ENCODE results near the gene CFDP1.

The CFDP1 gene

GRCh38 chr16:75315539-75316306, 117.6 kb downstream of the CFDP1 start:
- DNase-seq (ENCODE audit: low read depth) = no peak
- H3K4me3 ChIP-seq (ENCODE audit: low read length) = no peak overlapping the region
- no peak for TF ChIP-seq CTCF (IDR thresholded peaks at IDR 0.05; ENCODE audit: insufficient read depth, low read depth, low read length, missing control alignments)

GRCh38 chr16:75312875-75313274, 120.4 kb downstream of the CFDP1 start:
- H3K4me3 ChIP-seq (ENCODE audit: low read length) = no peak overlapping the region
- DNase-seq (ENCODE audit: low read depth) = no peak
- no peak for TF ChIP-seq CTCF (IDR thresholded peaks at IDR 0.05; ENCODE audit: insufficient read depth, low read depth, low read length, missing control alignments)

GRCh38 chr16:75311383-75311938, 121.8 kb downstream of the CFDP1 start:
- H3K4me3 ChIP-seq (ENCODE audit: low read length) = no peak overlapping the region
- TF ChIP-seq CTCF (IDR thresholded peaks at IDR 0.05; ENCODE audit: insufficient read depth, low read depth, low read length, missing control alignments) = no peak
- DNase-seq (ENCODE audit: low read depth) = no peak

GRCh38 chr16:75310541-75310940, 122.8 kb downstream of the CFDP1 start:
- no peak for DNase-seq (ENCODE audit: low read depth)
- no peak overlapping the region for H3K4me3 ChIP-seq (ENCODE audit: low read length)
- no peak for TF ChIP-seq CTCF (IDR thresholded peaks at IDR 0.05; ENCODE audit: insufficient read depth, low read depth, low read length, missing control alignments)

GRCh38 chr16:75309899-75310430, 123.3 kb downstream of the CFDP1 start:
- no peak overlapping the region for H3K4me3 ChIP-seq (ENCODE audit: low read length)
- TF ChIP-seq CTCF (IDR thresholded peaks at IDR 0.05; ENCODE audit: insufficient read depth, low read depth, low read length, missing control alignments) = no peak
- no peak for DNase-seq (ENCODE audit: low read depth)

GRCh38 chr16:75309156-75309555, 124.1 kb downstream of the CFDP1 start:
- no peak overlapping the region for H3K4me3 ChIP-seq (ENCODE audit: low read length)
- no peak for TF ChIP-seq CTCF (IDR thresholded peaks at IDR 0.05; ENCODE audit: insufficient read depth, low read depth, low read length, missing control alignments)
- DNase-seq (ENCODE audit: low read depth) = no peak

Measured in epithelial cell of esophagus (primary cell).